HL-60 (cell line): Measurements from ENCODE around the gene MRPS23.

ENCODE experiments used
- DNase-seq, 2 experiments: peaks; one replicate each; pipeline ENCODE4 v3.0.0-alpha.2; 2010 to 2020; ENCODE audit warnings: low read depth in 1 of 2, low spot score in 1 of 2
- H3K27ac ChIP-seq: fragments of 250-450 bp; sonication (Bioruptor Pico); replicated peaks from 2 replicates; pipeline ENCODE4 v1.5.1; 2020; ENCODE audit warnings: mild to moderate bottlenecking, moderate library complexity
- H3K27me3 ChIP-seq: fragments of 250-450 bp; sonication (Bioruptor Pico); 2 replicates; pipeline ENCODE4 v1.5.1; 2021; ENCODE audit warnings: mild to moderate bottlenecking, moderate library complexity; ENCODE audit not compliant: insufficient read depth, poor library complexity, severe bottlenecking
- H3K4me3 ChIP-seq: replicated peaks from 2 replicates; pipeline ENCODE4 v1.5.1; 2011; ENCODE audit warnings: mild to moderate bottlenecking, control low read depth, low read length; ENCODE audit not compliant: insufficient read depth
- GABPA ChIP-seq: IDR thresholded peaks from 2 replicates; pipeline ENCODE4 v1.6.1; 2012; ENCODE audit warnings: low read depth
- POLR2AphosphoS5 ChIP-seq: IDR thresholded peaks from 2 replicates; pipeline ENCODE4 v1.6.1; 2012; ENCODE audit warnings: low read depth
- SPI1 ChIP-seq: IDR thresholded peaks from 2 replicates; pipeline ENCODE4 v1.6.1; 2012; ENCODE audit warnings: low read depth, mild to moderate bottlenecking, borderline replicate concordance
- TF ChIP-seq, protein P1 (sequence below): IDR thresholded peaks from 2 replicates; pipeline ENCODE4 v1.6.1; 2012; ENCODE audit warnings: low read depth; ENCODE audit not compliant: insufficient replicate concordance
- TF ChIP-seq, protein P2 (sequence below): IDR thresholded peaks from one replicate; pipeline ENCODE4 v1.5.1; 2011; ENCODE audit warnings: low read length, control low read depth, inconsistent platforms; ENCODE audit not compliant: insufficient read depth

The MRPS23 gene

GRCh38 chr17:57830880-57831279 lies 19.0 kb downstream of the MRPS23 start:
- no peak for DNase-seq
- TF ChIP-seq POLR2AphosphoS5 (no peak), GABPA (no peak), SPI1 (no peak)
- TF ChIP-seq, protein P1, sequence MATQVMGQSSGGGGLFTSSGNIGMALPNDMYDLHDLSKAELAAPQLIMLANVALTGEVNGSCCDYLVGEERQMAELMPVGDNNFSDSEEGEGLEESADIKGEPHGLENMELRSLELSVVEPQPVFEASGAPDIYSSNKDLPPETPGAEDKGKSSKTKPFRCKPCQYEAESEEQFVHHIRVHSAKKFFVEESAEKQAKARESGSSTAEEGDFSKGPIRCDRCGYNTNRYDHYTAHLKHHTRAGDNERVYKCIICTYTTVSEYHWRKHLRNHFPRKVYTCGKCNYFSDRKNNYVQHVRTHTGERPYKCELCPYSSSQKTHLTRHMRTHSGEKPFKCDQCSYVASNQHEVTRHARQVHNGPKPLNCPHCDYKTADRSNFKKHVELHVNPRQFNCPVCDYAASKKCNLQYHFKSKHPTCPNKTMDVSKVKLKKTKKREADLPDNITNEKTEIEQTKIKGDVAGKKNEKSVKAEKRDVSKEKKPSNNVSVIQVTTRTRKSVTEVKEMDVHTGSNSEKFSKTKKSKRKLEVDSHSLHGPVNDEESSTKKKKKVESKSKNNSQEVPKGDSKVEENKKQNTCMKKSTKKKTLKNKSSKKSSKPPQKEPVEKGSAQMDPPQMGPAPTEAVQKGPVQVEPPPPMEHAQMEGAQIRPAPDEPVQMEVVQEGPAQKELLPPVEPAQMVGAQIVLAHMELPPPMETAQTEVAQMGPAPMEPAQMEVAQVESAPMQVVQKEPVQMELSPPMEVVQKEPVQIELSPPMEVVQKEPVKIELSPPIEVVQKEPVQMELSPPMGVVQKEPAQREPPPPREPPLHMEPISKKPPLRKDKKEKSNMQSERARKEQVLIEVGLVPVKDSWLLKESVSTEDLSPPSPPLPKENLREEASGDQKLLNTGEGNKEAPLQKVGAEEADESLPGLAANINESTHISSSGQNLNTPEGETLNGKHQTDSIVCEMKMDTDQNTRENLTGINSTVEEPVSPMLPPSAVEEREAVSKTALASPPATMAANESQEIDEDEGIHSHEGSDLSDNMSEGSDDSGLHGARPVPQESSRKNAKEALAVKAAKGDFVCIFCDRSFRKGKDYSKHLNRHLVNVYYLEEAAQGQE = no peak
- TF ChIP-seq, protein P2, sequence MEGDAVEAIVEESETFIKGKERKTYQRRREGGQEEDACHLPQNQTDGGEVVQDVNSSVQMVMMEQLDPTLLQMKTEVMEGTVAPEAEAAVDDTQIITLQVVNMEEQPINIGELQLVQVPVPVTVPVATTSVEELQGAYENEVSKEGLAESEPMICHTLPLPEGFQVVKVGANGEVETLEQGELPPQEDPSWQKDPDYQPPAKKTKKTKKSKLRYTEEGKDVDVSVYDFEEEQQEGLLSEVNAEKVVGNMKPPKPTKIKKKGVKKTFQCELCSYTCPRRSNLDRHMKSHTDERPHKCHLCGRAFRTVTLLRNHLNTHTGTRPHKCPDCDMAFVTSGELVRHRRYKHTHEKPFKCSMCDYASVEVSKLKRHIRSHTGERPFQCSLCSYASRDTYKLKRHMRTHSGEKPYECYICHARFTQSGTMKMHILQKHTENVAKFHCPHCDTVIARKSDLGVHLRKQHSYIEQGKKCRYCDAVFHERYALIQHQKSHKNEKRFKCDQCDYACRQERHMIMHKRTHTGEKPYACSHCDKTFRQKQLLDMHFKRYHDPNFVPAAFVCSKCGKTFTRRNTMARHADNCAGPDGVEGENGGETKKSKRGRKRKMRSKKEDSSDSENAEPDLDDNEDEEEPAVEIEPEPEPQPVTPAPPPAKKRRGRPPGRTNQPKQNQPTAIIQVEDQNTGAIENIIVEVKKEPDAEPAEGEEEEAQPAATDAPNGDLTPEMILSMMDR = no peak
- no peaks in the 10 kb centered on the region for H3K27me3 ChIP-seq
- H3K4me3 ChIP-seq = no peak overlapping the region
- H3K27ac ChIP-seq = no peak overlapping the region

DNA sequence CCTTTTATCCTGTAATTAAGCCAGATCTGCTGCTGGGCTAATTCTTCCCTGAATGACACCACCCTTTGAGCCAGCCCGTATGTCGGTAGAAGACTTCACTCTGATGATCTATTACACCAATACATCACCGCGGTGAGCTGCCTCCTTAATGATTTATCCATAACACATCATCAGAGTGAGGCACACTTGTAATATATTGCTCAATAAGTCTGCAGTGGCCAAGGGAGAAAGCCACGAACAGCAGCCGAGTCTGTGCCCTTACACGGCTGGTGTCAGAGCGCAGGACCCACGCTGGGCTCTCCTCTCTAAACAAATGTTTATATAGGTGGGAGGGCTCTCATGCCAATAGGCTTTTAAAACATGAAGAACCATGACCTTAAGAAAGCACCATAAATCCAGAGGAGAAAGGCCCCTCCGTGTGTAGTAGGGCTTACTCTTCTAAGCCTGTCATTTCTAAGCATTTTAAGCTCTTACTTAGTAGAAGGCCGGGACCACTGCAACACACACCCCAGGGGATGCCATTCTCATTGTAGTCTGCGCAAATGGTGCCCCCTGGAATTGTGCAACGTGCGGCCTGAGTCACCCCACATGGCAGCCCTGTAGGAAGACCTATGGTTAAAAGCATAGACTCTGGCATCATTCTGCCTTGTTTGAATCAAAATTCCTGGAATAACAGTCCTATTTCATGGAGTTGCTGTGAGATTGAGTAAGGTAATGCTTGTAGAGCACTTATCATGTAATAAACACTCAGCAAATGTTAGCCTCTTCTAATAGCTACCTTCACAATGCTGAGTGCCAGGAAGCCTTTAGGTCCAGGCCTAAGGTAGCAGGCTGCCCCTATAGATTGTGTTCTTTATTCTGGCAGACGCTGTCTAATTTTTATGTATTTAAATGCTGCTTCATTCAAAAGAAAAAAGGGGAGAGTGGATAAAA lies 26.1 kb downstream of the MRPS23 start:
- TF ChIP-seq, protein P2 = no peak
- no peak for TF ChIP-seq SPI1
- TF ChIP-seq, protein P1 = no peak
- TF ChIP-seq POLR2AphosphoS5 = no peak
- no peak for TF ChIP-seq GABPA
- H3K27ac ChIP-seq = no peak overlapping the region
- no peaks in the 10 kb centered on the region for H3K27me3 ChIP-seq
- no peak for DNase-seq
- no peak overlapping the region for H3K4me3 ChIP-seq

GRCh38 chr17:57819867-57820266 lies 30.0 kb downstream of the MRPS23 start:
- Histone ChIP-seq H3K27me3 (no peaks in the 10 kb centered on the region), H3K4me3 (no peak overlapping the region), H3K27ac (no peak overlapping the region)
- TF ChIP-seq, protein P2 = no peak
- no peak for TF ChIP-seq POLR2AphosphoS5
- TF ChIP-seq, protein P1 = no peak
- TF ChIP-seq GABPA = no peak
- TF ChIP-seq SPI1 = no peak
- DNase-seq = no peak
